IPS-20b (cell line): ENCODE data around the gene CASK.

Experiments used
- H3K27ac ChIP-seq: one replicate; pipeline ENCODE4 v1.5.1; 2013; ENCODE audit warnings: low read length
- H3K27me3 ChIP-seq: 2 replicates; pipeline ENCODE4 v1.6.1; 2013; ENCODE audit warnings: mild to moderate bottlenecking, low read length, inconsistent platforms; ENCODE audit not compliant: insufficient read depth
- H3K36me3 ChIP-seq: 2 replicates; pipeline ENCODE4 v1.6.1; 2013; ENCODE audit warnings: low read depth, mild to moderate bottlenecking, inconsistent platforms, low read length, moderate library complexity; ENCODE audit not compliant: insufficient read depth
- H3K4me1 ChIP-seq: 2 replicates; pipeline ENCODE4 v1.6.1; 2013; ENCODE audit warnings: mild to moderate bottlenecking, control low read depth, inconsistent platforms, low read length, moderate library complexity; ENCODE audit not compliant: insufficient read depth
- H3K4me3 ChIP-seq: 2 replicates; pipeline ENCODE4 v1.5.1; 2013; ENCODE audit warnings: mild to moderate bottlenecking, low read length, inconsistent platforms
- H3K9ac ChIP-seq: 2 replicates; pipeline ENCODE4 v1.6.1; 2013; ENCODE audit warnings: low read depth, mild to moderate bottlenecking, inconsistent platforms, low read length, moderate library complexity
- H3K9me3 ChIP-seq: 2 replicates; pipeline ENCODE4 v1.6.1; 2013; ENCODE audit warnings: mild to moderate bottlenecking, low read depth, low read length, inconsistent platforms; ENCODE audit not compliant: insufficient read depth

CASK gene

GRCh38 chrX:41868392-41868977 lies 54.9 kb downstream of the CASK start:
- Histone ChIP-seq H3K4me3 (no peak overlapping the region), H3K9me3 (no peaks in the 10 kb centered on the region), H3K36me3 (no peaks in the 10 kb centered on the region), H3K27ac (no peak overlapping the region), H3K9ac (no peak overlapping the region), H3K27me3 (no peaks in the 10 kb centered on the region), H3K4me1 (peaks cover 4% of the 10 kb centered on the region; the same call in 1 of the 2 replicates)

DNA sequence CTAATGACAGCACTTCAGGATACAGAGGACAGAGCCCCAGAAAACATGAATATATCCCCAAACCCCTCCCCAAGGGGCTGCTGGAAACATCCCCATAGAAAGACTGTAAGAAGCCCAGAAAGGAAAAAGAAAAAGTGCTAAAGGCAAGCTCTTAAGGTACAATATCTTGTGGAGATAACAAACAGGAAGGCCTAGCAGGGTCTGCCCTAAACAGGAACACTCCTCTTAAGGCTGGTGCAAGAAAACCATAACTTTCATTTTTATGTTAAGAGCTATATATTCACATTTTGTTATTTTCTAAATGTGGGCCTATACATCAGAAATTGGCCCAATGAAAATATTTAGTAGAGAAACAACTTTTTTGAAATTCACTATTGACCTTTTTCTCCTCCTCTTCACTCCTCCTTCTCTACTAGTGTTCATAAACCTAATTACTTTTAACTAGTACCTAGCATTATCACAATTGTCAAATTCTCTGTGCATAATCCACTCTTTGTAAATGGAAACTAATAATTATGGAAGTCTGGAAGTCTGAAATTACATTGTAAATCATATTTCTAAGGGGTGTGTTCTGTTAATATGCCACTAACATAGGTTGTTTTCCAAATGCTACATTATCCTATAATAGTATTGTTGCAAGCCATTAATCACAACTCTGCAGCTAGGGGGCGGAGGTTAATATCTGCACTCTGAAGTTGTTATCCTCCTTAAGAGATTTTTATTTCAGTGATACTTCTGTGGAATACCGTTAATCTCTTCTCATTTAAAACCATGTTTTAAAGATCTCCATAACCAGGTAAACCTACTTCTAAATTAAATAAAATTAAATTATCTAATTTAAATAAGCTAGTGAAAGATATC lies 59.8 kb downstream of the CASK start:
- Histone ChIP-seq H3K9ac (no peak overlapping the region; the same call in 1 of the 2 replicates), H3K27me3 (no peaks in the 10 kb centered on the region), H3K4me1 (no peaks in the 10 kb centered on the region)

DNA sequence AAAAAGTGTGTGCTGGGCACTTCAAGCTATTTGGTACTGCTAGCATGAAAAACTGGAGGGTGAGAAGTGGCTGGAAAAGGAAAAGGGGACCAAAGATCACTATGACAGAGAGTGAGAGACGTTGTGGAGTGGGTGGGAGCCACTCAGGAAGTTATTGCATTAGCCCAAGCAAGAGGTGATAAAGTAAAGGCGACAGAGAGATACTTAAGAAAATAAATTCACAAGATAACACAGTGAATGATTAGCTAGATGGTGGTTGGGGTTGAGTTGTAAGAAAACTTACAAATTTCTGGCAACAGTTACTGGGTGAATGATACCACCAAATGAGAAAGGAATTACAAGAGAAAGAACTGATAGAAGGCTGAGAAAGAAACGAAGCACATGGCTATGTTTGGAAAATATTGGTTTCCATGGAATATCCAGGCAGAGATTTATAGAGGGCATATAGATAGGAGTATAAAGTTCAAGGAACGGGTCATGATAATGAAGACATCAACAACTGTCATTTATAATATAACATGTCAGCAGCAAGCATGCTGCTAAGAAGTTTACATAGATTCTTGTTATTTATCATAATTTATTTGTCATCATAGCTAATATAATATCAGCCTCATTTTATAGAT lies 60.7 kb downstream of the CASK start:
- Histone ChIP-seq H3K36me3 (no peaks in the 10 kb centered on the region), H3K27ac (no peak overlapping the region), H3K9me3 (no peaks in the 10 kb centered on the region), H3K27me3 (no peaks in the 10 kb centered on the region), H3K4me1 (no peaks in the 10 kb centered on the region), H3K4me3 (no peak overlapping the region), H3K9ac (no peak overlapping the region)

More for the DNA sequence above, 59.8 kb downstream of the CASK start:
- no peak overlapping the region for H3K27ac ChIP-seq
- H3K4me3 ChIP-seq, result no peak overlapping the region
- H3K9me3 ChIP-seq, result no peaks in the 10 kb centered on the region
- no peaks in the 10 kb centered on the region for H3K36me3 ChIP-seq

- no peaks in the 10 kb centered on the region for H3K27me3 ChIP-seq
- no peak overlapping the region for H3K4me3 ChIP-seq
- H3K36me3 ChIP-seq, result no peaks in the 10 kb centered on the region
- H3K9ac ChIP-seq, result no peak overlapping the region
- no peaks in the 10 kb centered on the region for H3K4me1 ChIP-seq
- H3K27ac ChIP-seq, result no peak overlapping the region
- H3K9me3 ChIP-seq, result no peaks in the 10 kb centered on the region
Observed at GRCh38 chrX:41858161-41858775, 65.1 kb downstream of the CASK start.

DNA sequence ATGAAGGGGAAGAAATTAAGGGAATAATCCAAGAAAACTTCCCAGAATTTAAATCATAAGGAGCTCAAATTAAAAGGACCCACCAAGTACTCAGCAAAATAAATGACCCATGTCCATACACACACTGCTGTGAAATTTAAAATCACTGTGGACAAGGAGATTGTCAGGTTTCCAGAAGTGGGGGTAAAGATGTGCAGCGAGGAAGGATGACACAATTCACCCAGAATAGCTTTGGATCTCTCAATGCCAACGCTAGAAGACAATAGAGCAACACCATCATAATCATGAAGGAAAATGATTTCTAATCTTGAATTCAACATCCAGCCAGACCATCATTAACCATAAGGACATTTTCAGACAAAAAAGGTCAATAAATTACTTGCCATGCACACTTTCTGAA lies 65.7 kb downstream of the CASK start:
- Histone ChIP-seq H3K4me3 (no peak overlapping the region), H3K4me1 (no peaks in the 10 kb centered on the region), H3K9ac (no peak overlapping the region), H3K36me3 (no peaks in the 10 kb centered on the region), H3K27me3 (no peaks in the 10 kb centered on the region), H3K9me3 (no peaks in the 10 kb centered on the region), H3K27ac (no peak overlapping the region)

- H3K9me3 ChIP-seq, result peaks cover 5% of the 10 kb centered on the region; the same call in 1 of the 2 replicates
- no peaks in the 10 kb centered on the region for H3K27me3 ChIP-seq
- H3K36me3 ChIP-seq, result peaks cover 10% of the 10 kb centered on the region; the same call in 1 of the 2 replicates
- no peak overlapping the region for H3K9ac ChIP-seq
- no peak overlapping the region for H3K4me3 ChIP-seq
- H3K4me1 ChIP-seq, result no peaks in the 10 kb centered on the region
- no peak overlapping the region for H3K27ac ChIP-seq
Observed at GRCh38 chrX:41846714-41847113, 76.6 kb downstream of the CASK start.

GRCh38 chrX:41837270-41837944 lies 85.9 kb downstream of the CASK start:
- Histone ChIP-seq H3K4me1 (no peaks in the 10 kb centered on the region), H3K27ac (no peak overlapping the region), H3K9me3 (peaks cover 3% of the 10 kb centered on the region; the same call in 1 of the 2 replicates), H3K4me3 (no peak overlapping the region), H3K27me3 (no peaks in the 10 kb centered on the region), H3K9ac (no peak overlapping the region), H3K36me3 (no peaks in the 10 kb centered on the region)

DNA sequence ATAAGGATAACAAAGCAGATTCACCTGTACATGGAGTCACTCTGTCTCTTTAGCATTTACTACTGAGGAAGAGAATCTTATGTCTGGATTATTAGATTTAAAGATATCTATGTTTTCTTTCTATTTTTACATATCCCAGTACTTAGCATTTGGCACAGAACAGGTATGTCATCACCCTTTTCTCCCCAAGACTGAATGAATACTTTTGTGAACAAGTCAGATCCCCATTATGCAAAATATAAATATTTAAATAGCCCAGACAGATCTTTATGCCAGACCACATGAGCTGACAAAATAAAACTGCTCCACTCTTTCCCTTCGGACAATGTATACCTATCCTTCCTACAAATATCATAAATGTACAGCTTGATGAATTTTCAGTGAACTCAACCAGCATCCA lies 94.5 kb downstream of the CASK start:
- Histone ChIP-seq H3K4me3 (no peak overlapping the region), H3K9me3 (no peaks in the 10 kb centered on the region), H3K27me3 (no peaks in the 10 kb centered on the region), H3K27ac (no peak overlapping the region), H3K9ac (no peak overlapping the region), H3K36me3 (no peaks in the 10 kb centered on the region), H3K4me1 (no peaks in the 10 kb centered on the region)

- H3K4me3 ChIP-seq, result no peak overlapping the region
- no peak overlapping the region for H3K27ac ChIP-seq
- no peaks in the 10 kb centered on the region for H3K27me3 ChIP-seq
- H3K4me1 ChIP-seq, result no peaks in the 10 kb centered on the region
- H3K36me3 ChIP-seq, result no peaks in the 10 kb centered on the region
- H3K9me3 ChIP-seq, result no peaks in the 10 kb centered on the region
- no peak overlapping the region for H3K9ac ChIP-seq
Observed at GRCh38 chrX:41827886-41828285, 95.5 kb downstream of the CASK start.

GRCh38 chrX:41825796-41826195 lies 97.6 kb downstream of the CASK start:
- Histone ChIP-seq H3K4me3 (no peak overlapping the region), H3K9ac (no peak overlapping the region), H3K27me3 (no peaks in the 10 kb centered on the region), H3K27ac (no peak overlapping the region), H3K36me3 (no peaks in the 10 kb centered on the region), H3K9me3 (no peaks in the 10 kb centered on the region), H3K4me1 (no peaks in the 10 kb centered on the region)

GRCh38 chrX:41824551-41824950 lies 98.8 kb downstream of the CASK start:
- Histone ChIP-seq H3K9me3 (no peaks in the 10 kb centered on the region), H3K36me3 (no peaks in the 10 kb centered on the region), H3K27ac (no peak overlapping the region), H3K27me3 (no peaks in the 10 kb centered on the region), H3K4me1 (no peaks in the 10 kb centered on the region), H3K9ac (no peak overlapping the region), H3K4me3 (no peak overlapping the region)
